ENCODE results near the gene RELN.

Gene RELN

DNA sequence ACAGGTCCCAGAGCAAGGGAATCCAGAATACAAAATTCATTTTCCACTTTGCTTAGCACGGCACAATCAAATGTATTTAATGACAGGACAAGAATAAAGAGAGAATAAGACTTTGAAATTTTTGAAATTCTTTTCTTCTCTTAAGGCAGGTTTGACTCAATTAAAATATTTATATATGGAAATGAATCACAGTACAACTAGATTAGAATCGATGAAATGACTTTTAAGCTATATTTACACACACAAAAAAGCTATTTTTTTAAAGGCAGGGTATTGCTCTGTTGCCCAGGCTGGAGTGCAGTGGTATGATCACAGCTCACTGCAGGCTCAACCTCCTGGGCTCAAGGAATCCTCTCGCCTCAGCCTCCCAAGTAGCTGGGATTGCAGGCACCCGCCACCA is 278.0 kb downstream of the RELN start:
- no peak for DNase-seq

GRCh38 chr7:103710247-103710646 is 279.2 kb downstream of the RELN start:
- no peak for DNase-seq

- DNase-seq: no peak
Observed at GRCh38 chr7:103706805-103707204, 282.7 kb downstream of the RELN start.

- no peak for DNase-seq
Observed at GRCh38 chr7:103705542-103705941, 283.9 kb downstream of the RELN start.

DNA sequence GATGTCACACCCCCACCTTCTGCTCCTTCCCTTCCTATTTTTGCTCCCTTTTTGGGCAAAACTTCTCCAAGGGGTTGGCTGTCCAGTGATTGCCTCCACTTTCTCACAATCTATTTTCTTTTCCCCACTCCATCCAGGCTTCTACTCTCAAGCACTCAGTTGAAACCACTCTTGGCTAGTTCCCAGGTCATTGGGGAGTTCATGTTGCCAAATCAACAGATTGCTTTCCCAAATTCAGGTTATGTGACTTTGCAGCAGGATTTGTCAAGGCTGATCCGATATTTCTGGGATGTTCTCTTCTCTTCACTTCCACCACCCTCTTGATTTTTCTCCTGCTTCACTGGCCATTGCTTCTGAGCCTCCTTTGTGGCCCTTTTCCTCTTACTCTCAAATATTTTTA is 284.8 kb downstream of the RELN start:
- no peak for DNase-seq

- no peak for DNase-seq
Observed at GRCh38 chr7:103702982-103703381, 286.5 kb downstream of the RELN start.

DNA sequence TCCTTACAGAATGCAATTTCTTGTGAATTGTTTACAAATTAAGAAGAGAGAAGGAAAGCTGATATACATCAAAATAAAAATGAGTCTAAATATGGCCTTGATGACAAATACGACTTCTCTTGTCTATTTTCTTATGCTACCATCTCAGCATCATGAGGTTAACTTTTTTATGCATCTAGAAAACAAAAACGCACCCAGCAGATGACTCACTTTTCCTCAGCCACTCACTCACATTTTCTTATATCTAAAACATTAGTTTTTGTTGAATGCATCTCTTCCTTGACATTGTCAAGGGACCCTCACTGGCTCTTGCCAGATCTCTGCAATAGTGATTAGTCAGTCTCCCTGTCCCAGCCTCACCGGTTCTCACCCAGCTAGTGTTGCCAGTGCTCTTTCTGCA is 287.0 kb downstream of the RELN start:
- no peak for DNase-seq

GRCh38 chr7:103699032-103699431 is 290.4 kb downstream of the RELN start:
- no peak for DNase-seq

DNA sequence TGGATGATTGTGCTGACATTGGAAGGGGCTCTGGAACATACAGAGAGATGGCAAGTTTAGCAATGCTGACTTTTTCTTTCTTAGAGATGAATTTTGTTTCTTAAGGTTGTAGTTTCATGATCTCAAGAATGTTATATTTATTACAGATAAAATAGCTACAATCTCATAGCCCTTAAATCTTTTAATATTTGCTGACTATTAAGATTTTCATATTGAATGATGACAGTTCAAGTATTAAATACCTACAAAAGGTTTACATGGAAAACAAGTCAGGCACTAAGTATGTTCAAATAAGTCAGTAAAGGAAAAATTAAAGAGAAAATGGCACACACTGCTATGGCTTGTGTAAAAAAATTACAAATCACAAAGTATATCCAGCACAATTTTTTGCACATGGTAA is 291.4 kb downstream of the RELN start:
- no peak for DNase-seq

DNA sequence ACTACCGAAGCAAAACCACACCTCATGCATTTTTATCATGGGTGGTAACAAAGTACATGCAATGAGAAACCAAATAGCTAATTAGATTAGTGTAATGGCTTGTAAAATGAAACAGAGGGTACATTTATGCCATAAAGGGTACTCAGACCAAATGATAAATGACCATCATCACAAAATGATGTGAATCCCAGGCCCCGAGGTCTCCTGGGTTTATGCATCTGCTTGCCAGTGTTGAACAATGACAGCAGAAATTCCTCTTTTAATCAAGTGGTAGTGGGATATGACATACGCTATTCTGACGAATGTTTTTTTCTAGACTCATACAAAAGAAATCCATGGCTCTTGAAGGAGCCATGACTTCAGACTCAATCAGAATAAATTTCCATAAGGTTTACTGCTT is 293.9 kb downstream of the RELN start:
- DNase-seq: no peak

- no peak for DNase-seq
Observed at GRCh38 chr7:103694304-103694703, 295.2 kb downstream of the RELN start.

GRCh38 chr7:103691291-103691690 is 298.2 kb downstream of the RELN start:
- no peak for DNase-seq

- no peak for DNase-seq
Observed at GRCh38 chr7:103690242-103690974, 299.1 kb downstream of the RELN start.

DNA sequence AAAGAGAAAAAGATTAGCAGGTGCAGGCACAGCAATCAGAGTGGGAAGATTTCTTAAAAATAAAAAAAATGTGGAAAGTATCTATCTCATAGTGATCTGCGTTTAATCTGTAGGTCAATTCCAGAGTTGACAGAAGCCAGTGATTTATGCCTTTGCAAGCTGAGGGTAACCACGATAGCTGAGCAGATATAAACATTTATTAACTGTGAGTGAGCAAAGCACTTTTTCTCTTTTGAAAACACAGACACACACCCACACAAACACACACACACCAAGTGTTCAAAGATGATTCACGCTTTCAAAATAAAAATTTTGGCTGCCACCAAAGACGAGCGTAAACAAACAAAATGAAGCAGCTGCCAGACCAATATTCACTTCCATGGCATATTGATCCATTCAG is 300.2 kb downstream of the RELN start:
- DNase-seq: no peak

DNA sequence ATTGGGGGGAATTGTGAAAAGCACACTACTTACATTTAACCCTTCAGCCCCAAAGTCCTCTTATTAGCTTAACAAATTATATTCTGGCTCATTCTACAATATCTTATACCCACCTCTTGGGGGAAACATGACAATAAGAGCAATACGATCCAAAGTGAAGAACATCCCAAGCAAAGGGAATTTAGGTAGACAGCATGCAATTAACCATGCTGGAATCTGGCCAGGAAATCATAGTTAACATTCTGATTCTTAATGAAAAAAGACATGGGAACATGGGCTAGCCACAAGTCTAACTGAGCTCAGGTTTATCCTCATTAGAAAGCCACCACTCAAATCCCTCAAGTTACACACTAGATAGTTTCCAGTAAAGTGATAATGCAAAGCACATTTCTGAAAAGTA is 301.5 kb downstream of the RELN start:
- no peak for DNase-seq

DNA sequence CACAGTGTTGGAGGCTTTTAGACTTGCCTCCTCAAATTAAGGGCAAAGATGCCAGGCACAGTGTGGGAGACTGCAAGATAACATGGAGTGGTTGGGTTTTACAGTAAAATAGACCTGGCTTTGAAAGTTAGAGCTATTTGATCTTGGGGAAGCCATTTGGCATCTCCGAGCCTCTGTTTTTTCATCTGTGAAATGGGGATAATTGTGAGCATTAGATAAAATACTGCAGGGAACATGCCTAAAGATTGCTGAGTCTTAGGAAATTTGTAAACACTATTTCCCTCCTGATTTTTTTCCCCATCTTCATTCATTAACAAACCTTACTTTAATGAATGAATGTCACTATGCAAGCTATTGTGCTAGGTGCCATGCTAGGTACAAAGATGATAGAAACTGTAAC is 302.2 kb downstream of the RELN start:
- no peak for DNase-seq

DNA sequence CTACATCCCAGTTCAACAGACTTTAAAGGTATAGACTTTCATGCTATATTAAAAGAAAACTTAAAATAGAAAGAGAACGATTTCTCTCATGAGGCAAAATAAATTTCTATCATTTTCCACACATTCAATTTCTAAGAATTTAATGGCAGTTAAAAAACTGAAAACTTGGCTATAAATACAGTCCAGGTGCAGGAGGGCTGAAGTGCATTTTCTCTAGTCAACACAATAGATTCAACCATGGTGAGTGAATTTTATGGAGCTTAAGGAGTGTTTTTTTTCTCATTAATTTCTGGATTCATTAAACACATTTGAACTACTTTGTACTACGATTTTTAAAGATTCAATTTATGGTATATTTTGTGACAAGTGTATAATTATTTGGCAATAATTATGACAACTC is 302.7 kb downstream of the RELN start:
- DNase-seq: no peak

DNA sequence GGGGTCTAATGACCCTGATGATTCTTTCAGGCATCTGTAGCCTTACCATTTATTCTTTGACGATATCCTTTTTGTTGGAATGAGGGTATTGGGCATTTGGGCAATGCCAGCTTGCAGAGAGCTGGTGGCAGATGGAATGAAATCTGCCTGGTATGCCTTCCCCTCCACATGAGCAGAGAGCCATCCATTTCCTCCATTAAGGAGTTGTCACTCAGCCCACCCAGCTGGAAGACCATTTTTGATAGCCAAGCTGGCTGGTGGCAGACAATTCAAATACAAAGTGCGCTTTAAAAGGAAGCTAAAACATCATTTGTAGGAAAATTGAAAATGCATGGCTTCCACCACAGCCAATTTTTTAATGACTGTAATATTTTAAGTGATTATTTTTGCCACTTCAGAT is 303.4 kb downstream of the RELN start:
- no peak for DNase-seq

- DNase-seq: no peak
Observed at GRCh38 chr7:103685646-103686045, 303.8 kb downstream of the RELN start.

DNA sequence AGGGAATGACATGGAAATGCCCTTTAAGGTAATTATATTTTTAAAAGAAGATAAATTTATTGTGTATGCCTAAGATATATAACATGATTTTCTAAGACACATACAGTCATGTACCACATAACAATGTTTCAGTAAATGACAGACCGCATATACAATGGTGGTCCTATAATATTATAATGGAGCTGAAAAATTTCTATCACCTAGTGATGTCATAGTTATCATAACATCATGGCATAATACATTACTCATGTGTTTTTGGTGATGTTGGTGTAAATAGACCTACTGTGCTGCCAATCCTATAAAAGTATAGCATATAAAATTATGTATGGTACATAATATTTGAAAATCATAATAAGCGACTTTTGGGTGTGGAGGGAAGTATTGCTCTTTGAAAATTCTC is 306.1 kb downstream of the RELN start:
- no peak for DNase-seq

DNA sequence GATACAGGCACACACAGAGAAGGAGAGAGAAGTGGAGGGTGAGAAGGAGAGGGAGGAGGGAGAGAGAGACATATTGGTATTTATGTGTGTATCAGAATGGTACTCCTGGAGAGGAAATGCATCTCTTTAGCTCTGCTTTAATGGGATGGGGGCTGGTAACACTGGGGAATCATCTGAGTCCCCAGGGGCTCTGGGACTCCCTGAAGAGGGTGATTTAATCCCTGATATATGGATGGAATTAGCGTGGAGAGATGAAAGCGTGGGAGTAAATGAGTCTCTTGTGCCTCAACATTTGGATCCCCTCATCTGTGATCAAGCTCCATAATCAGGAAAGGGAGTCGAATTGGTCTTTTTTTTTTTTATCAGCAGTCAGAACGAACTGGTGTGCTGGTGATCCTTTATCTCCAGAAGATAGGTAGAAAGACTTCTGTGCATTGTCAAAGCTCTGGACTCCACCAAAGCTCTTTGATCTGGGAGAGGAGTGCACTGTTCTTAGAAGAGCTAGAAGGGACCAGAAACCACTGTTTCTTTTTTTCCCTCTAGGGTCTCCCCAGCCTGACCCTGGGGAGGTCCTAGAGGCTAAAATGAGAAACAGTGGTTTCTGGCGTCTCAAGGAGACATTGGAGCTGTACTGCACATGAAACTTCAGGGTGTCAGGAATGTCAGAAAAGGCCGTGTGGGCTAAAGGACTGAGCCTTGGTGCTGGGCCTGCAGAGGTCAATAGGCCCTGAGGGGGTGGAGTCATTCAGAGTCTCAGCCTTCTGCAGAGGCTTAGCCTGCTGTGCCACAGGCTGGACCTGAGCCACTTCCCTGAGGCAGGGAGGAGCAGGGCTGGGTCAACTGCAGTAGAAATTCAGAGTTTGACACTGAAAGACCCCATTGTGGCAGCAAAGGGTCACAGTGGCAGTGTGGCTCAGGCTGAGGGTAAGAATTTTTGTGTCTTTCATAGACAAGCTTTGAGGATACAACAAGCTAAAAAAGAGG is 309.0 kb downstream of the RELN start:
- no peak for DNase-seq

DNA sequence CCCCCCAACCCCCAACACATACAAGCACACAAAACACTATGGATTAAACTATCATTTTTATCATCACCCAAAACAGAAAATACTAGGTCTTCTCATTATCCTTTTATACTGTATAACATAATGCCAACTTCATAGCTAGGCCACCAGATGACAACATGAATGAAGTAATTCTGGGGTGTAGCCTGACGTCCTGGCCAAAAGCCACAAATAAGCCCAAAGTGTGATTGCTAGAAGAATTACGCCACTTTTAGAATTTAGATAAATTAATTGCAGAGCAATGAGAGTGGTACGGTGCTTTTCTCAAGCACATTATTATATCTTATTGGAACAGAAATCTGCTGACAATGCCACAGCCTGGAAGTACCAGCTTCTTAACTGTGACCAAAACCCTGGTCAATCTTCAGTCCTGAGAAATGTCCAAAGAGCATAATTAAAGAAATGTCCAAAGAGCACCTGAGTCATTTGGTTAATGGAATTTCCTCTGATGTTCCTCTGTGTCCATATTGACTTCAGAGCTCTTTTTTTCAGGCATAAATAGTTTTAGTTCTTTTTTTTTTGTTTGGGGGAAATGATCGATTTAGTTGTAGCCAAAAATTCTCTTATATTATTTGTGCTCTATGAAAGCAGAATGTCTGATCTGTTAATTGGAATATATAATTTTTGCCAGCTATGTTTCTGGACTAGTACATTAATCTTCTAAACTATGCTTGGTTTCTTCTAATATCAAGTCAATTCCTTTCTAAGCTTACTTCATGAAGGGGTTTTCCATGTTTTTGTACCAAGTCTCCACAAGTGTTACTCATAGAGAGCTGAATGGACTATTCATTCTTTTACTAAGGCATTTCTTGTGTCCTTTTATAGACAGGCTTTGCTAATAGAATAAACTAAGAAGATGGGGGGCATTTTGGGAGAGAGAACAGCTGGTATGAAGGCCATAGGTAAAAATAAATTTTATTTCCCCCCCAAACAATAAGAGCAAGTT is 310.0 kb downstream of the RELN start:
- DNase-seq: no peak

Measured in hematopoietic multipotent progenitor cell treated with erythropoietin and hydrocortisone succinate and interleukin-3 and kit ligand, for 4 days (in vitro differentiated cells).